Panc1 (cell line): ENCODE data around the gene CARMIL1. TPM values are rescaled to one million over a fixed set of nuclear protein-coding genes. Genes with fewer than 3 reads are reported as not detected.

Source experiments
- ATAC-seq: fragments of 200-7000 bp; cut with Tn5 transposase; 2 replicates; pipeline ENCODE4 v1.9.1; 2020; ENCODE audit warnings: mild to moderate bottlenecking, moderate library complexity
- BruUV-seq: library from RNA; stranded (reverse); fragments of 400-500 nt; replicated peaks from 2 replicates; lab custom pipeline; 2021; lab: Mats Ljungman, UMichigan
- CTCF ChIA-PET: fragments of 300-600 bp; sonication (Branson Sonifier 250); formaldehyde crosslinking; loops from one replicate; lab custom pipeline; 2022; ENCODE audit warnings: antibody characterized with exemption; lab: Charles Lee
- POLR2A ChIA-PET: fragments of 300-600 bp; sonication (Branson Sonifier 250); formaldehyde crosslinking; loops from one replicate; lab custom pipeline; 2022; ENCODE audit warnings: antibody characterized with exemption; lab: Charles Lee
- DNase-seq: peaks from one replicate; pipeline ENCODE4 v3.0.0-alpha.2; 2010; ENCODE audit warnings: low read depth, low spot score
- H3K27ac ChIP-seq: 2 replicates; pipeline ENCODE4 v1.5.1; 2011; ENCODE audit warnings: mild to moderate bottlenecking, low read length, inconsistent platforms
- H3K27me3 ChIP-seq: fragments of 200-500 bp; sonication (Bioruptor generic); 2 replicates; pipeline ENCODE4 v1.6.0; 2014; ENCODE audit warnings: low read length, inconsistent platforms; ENCODE audit not compliant: control insufficient read depth, insufficient read depth
- H3K36me3 ChIP-seq: fragments of 200-500 bp; sonication (Bioruptor generic); 2 replicates; pipeline ENCODE4 v1.5.1; 2014; ENCODE audit warnings: inconsistent platforms, mild to moderate bottlenecking, low read length, moderate library complexity; ENCODE audit not compliant: control insufficient read depth, insufficient read depth
- H3K4me1 ChIP-seq: 2 replicates; pipeline ENCODE4 v1.5.1; 2011; ENCODE audit warnings: inconsistent platforms, mild to moderate bottlenecking, low read length, moderate library complexity; ENCODE audit not compliant: control insufficient read depth, insufficient read depth
- H3K4me3 ChIP-seq, 2 experiments: 2 replicates each; pipeline ENCODE4 v1.5.1; 2011 to 2012; ENCODE audit warnings: low read depth in 2 of 2, low read length in 2 of 2, mild to moderate bottlenecking in 2 of 2, inconsistent platforms in 1 of 2, moderate library complexity in 1 of 2
- H3K9me3 ChIP-seq: fragments of 200-500 bp; sonication (Bioruptor generic); 2 replicates; pipeline ENCODE4 v1.5.1; 2014; ENCODE audit warnings: low read depth, mild to moderate bottlenecking, inconsistent platforms, low read length, moderate library complexity; ENCODE audit not compliant: control insufficient read depth, insufficient read depth
- POLR2AphosphoS5 ChIP-seq: IDR thresholded peaks from 2 replicates; pipeline ENCODE4 v1.6.1; 2012; ENCODE audit warnings: mild to moderate bottlenecking, low read depth, low read length, moderate library complexity
- SIN3A ChIP-seq: IDR thresholded peaks from 2 replicates; pipeline ENCODE4 v1.6.1; 2012; ENCODE audit warnings: low read depth, mild to moderate bottlenecking, low read length, moderate library complexity, borderline replicate concordance; ENCODE audit not compliant: insufficient read depth
- TCF7L2 ChIP-seq: IDR thresholded peaks from 2 replicates; pipeline ENCODE4 v1.6.1; 2011; ENCODE audit warnings: mild to moderate bottlenecking, low read depth, low read length, inconsistent platforms
- in situ Hi-C: cut with HindIII; loops from 2 replicates; pipeline ENCODE4 v1.10.0; 2016; ENCODE audit warnings: low sequenced_read_pairs, low pct_unique_long_range_greater_than_20kb
- intact Hi-C: fragments of 100-400 bp; cut with micrococcal nuclease; formaldehyde crosslinking; loops from one replicate; pipeline ENCODE4 v1.10.0; 2022; ENCODE audit not compliant: unreplicated experiment
- total RNA-seq: library from RNA; stranded (reverse); gene quantifications from one replicate; pipeline ENCODE4 v1.2.1, GENCODE V29; 2021; ENCODE audit not compliant: unreplicated experiment
- TF ChIP-seq, protein P1 (sequence below): fragments of 450-650 bp; IDR thresholded peaks from 2 replicates; pipeline ENCODE4 v1.5.1; 2017; ENCODE audit warnings: mild to moderate bottlenecking
- TF ChIP-seq, protein P2 (sequence below), 2 experiments: IDR thresholded peaks; 2 replicates each; pipeline ENCODE4 v1.6.1; 2011 to 2012; ENCODE audit warnings: low read depth in 2 of 2, control low read depth in 1 of 2, low read length in 1 of 2, mild to moderate bottlenecking in 1 of 2, moderate library complexity in 1 of 2; ENCODE audit not compliant: insufficient read depth in 1 of 2

CARMIL1 gene
- total RNA-seq, 1 experiment from 2014 or later: 4.0 TPM

DNA sequence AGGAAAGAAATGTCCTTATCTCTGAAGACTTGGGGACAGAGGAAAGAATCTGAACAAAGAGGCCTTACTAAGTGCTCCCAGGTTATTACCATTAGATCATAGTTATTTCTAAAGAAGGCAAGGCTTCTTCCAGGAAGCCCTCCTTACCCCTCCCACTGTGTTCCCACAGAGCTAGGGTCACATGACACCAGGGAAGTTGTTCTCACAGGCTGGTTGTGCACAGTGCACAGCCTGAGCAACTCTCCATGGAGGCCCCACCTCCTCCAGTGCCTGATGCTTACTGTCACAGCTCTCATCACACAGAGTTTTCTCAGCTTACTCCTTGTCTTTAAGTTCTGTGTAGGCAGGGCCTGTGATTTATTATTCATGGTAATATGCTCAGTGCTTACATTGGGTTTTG lies 303.9 kb downstream of the CARMIL1 start:
- in situ Hi-C loops (no loop called here), intact Hi-C loops (no loop called here)
- Histone ChIP-seq H3K27me3 (no peaks in the 10 kb centered on the region), H3K36me3 (no peaks in the 10 kb centered on the region), H3K4me3 (no peak overlapping the region), H3K27ac (no peak overlapping the region), H3K9me3 (no peaks in the 10 kb centered on the region), H3K4me1 (no peaks in the 10 kb centered on the region)
- ChIA-PET POLR2A (no interaction called here), CTCF (no interaction called here)
- TF ChIP-seq SIN3A: no peak
- TF ChIP-seq TCF7L2: no peak
- TF ChIP-seq, protein P1, sequence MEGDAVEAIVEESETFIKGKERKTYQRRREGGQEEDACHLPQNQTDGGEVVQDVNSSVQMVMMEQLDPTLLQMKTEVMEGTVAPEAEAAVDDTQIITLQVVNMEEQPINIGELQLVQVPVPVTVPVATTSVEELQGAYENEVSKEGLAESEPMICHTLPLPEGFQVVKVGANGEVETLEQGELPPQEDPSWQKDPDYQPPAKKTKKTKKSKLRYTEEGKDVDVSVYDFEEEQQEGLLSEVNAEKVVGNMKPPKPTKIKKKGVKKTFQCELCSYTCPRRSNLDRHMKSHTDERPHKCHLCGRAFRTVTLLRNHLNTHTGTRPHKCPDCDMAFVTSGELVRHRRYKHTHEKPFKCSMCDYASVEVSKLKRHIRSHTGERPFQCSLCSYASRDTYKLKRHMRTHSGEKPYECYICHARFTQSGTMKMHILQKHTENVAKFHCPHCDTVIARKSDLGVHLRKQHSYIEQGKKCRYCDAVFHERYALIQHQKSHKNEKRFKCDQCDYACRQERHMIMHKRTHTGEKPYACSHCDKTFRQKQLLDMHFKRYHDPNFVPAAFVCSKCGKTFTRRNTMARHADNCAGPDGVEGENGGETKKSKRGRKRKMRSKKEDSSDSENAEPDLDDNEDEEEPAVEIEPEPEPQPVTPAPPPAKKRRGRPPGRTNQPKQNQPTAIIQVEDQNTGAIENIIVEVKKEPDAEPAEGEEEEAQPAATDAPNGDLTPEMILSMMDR: no peak
- TF ChIP-seq, protein P2, sequence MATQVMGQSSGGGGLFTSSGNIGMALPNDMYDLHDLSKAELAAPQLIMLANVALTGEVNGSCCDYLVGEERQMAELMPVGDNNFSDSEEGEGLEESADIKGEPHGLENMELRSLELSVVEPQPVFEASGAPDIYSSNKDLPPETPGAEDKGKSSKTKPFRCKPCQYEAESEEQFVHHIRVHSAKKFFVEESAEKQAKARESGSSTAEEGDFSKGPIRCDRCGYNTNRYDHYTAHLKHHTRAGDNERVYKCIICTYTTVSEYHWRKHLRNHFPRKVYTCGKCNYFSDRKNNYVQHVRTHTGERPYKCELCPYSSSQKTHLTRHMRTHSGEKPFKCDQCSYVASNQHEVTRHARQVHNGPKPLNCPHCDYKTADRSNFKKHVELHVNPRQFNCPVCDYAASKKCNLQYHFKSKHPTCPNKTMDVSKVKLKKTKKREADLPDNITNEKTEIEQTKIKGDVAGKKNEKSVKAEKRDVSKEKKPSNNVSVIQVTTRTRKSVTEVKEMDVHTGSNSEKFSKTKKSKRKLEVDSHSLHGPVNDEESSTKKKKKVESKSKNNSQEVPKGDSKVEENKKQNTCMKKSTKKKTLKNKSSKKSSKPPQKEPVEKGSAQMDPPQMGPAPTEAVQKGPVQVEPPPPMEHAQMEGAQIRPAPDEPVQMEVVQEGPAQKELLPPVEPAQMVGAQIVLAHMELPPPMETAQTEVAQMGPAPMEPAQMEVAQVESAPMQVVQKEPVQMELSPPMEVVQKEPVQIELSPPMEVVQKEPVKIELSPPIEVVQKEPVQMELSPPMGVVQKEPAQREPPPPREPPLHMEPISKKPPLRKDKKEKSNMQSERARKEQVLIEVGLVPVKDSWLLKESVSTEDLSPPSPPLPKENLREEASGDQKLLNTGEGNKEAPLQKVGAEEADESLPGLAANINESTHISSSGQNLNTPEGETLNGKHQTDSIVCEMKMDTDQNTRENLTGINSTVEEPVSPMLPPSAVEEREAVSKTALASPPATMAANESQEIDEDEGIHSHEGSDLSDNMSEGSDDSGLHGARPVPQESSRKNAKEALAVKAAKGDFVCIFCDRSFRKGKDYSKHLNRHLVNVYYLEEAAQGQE (IDR thresholded peaks at IDR 0.05; ENCODE audit: insufficient read depth in 1 of 2, low read depth in 2 of 2, low read length in 1 of 2): no peak
- TF ChIP-seq POLR2AphosphoS5: no peak
- ATAC-seq (no peak), DNase-seq (no peak)
- BruUV-seq: no TSS peak

DNA sequence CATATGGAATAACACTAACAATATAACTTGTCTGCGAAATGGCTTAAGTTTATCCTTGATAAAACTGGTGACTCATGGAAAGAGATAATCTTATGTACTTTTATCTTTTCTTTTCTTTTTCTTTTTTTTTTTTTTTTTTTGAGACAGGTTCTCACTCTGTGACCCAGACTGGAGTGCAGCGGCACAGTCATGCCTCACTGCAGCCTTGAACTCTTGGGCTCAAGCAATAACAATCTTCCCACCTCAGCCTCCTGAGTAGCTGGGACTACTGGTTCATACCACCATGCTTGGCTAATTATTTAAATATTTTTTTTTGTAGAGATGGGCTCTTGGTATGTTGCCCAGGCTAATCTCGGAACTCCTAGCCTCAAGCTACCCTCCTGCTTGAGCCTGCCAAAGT lies 304.7 kb downstream of the CARMIL1 start:
- H3K27ac ChIP-seq: no peak overlapping the region
- no peaks in the 10 kb centered on the region for H3K36me3 ChIP-seq
- H3K27me3 ChIP-seq: no peaks in the 10 kb centered on the region
- CTCF ChIA-PET: no interaction called here
- TF ChIP-seq, protein P1: no peak
- no peak for TF ChIP-seq TCF7L2
- TF ChIP-seq POLR2AphosphoS5: no peak
- TF ChIP-seq SIN3A: no peak
- in situ Hi-C loops: no loop called here
- intact Hi-C loops: no loop called here
- no TSS peak for BruUV-seq
- no peak for DNase-seq
- POLR2A ChIA-PET: no interaction called here
- H3K4me3 ChIP-seq: no peak overlapping the region
- no peak for ATAC-seq
- no peaks in the 10 kb centered on the region for H3K9me3 ChIP-seq
- no peaks in the 10 kb centered on the region for H3K4me1 ChIP-seq
